Activated CD4-positive, alpha-beta T cell treated with anti-CD3 and anti-CD28 coated beads for 24 hours (primary cell): ENCODE results near the gene DENND1A.
"Not testable (repeated sequence)": the region's sequence is repeated elsewhere in the genome, so short reads cannot be mapped to it uniquely, and the experiment has no call there.

Source experiments
- DNase-seq, 2 donors: peaks; one replicate each; pipeline ENCODE4 v3.0.0-alpha.2; 2020; ENCODE audit warnings: low read depth in 2 of 2

The DENND1A gene

GRCh38 chr9:123342247-123342646, 587.7 kb downstream of the DENND1A start:
- DNase-seq: no peak

- DNase-seq: no peak
These were observed 588.1 kb downstream of the DENND1A start for GRCh38 chr9:123341816-123342215.

- DNase-seq: peak; percentile 39 to 52
These were observed 590.0 kb downstream of the DENND1A start for GRCh38 chr9:123339666-123340510.

GRCh38 chr9:123338710-123339665, 590.9 kb downstream of the DENND1A start:
- peak; percentile 50 to 66 for DNase-seq

GRCh38 chr9:123337971-123338370, 592.0 kb downstream of the DENND1A start:
- no peak for DNase-seq

GRCh38 chr9:123336959-123337358, 593.0 kb downstream of the DENND1A start:
- DNase-seq: no peak

GRCh38 chr9:123336449-123336848, 593.5 kb downstream of the DENND1A start:
- no peak for DNase-seq

DNA sequence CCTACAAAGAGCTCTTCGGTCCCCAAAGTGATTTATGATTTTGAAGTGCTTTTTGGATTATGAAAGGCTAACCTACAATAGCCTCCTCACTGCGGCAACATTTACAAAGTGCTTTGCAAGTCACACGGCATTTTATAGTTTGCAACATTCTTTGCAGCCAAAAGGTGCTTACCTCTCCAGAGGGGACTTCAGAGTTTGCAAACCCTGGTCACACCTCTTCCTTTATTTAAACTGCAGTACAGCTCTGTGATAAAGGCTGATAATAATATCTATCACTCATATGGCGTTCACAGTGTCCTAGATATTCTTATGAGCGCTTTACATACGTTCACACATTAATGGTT, 594.0 kb downstream of the DENND1A start:
- DNase-seq: no peak

DNA sequence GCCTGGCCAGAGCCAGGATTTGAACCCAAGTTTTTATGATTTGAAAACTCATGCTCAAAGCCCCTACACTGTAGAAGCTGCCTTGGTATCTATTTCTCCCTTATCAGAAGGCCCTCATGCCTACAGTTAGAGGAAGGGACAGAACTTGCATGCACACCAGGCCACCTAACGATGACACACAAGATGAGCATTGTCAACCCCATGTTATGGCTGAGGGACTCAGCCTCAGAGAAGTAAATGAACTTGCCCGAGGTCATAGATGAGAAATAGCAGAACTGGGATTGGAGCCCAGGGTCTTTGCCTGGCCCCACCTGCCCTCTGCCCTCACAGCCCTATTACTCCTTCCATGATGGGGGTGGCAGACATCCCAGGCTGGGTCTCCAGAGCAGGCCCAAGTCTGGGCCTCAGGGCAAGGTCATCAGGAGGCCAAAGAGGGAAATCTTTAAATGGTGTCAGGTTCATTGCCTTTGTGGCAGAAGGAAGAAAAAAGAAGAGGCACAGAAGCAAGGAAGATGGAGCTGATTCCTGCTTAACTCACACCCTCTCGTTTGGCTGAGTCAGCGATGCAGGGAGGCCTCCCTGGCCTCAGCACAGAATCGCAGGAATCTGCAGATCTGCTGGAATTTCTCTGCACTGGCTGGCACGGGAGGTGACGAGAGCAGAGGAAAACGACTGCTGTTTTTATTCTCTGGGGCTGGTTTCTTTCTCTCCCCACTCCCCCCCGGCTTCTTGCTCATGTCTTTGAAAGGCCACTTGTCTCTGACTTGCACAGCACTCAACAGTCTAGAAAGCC, 594.5 kb downstream of the DENND1A start:
- DNase-seq: no peak

- no peak for DNase-seq
These were observed 595.3 kb downstream of the DENND1A start for GRCh38 chr9:123334639-123335038.

DNA sequence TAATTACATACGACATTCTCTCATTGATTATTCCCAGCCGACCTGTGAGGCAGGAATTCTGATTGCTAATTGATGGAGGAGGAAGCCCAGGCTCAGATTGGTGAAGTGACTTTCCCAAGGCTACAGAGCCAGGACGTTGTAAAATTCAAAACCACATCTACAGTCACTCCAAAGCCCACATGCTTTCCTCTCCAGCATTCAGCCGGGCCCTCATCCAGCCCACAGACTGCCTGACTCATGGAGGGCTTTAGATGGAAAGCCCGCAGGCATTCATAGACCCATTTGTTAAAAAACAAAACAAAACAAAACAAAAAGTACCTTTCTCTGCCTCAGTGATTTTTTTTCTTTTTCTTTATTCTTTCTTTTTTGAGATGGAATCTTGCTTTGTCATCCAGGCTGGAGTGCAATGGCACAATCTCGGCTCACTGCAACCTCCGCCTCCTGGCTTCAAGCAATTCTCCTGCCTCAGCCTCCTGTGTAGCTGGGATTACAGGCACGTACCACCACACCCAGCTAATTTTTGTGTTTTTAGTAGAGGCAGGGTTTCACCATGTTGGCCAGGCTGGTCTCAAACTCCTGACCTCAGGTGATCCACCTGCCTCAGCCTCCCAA, 596.8 kb downstream of the DENND1A start:
- not testable (repeated sequence) for DNase-seq

DNA sequence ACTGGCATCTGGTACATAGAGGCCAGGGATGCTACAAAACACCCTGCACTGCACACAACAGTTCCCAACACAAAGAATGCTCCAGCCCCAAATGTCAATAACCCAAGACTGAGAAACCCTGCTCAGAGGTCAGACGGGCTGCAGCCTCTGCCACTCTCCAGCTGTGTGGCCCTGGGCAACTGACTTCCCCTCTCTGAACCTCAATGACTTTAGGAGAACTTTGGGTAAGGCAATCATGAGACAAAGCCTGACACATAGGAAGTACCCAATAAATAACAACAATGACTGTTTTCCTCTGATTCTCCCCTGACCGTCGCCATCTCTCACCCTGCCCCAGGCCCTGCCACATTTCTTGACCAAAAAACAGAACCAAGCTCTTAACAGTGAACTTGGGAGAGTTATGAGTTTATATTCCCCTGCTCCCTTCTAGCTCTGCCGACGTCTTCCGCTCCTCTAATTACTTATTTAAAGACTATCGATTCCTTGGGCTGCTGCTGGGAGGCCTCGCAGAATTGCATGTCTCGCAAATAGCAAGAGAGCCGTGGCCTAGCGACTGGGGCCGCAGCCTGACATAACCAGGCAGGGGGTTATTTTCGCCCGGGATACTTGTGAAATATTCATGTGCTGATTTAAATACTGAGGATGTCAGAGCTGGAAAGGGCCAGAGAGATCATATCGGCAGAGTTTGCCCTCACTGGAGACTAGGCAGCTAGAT, 598.4 kb downstream of the DENND1A start:
- DNase-seq: no peak
